ENCODE results near the gene BMAL1.

GRCh38 chr11:13354335-13354734, 76.7 kb downstream of the BMAL1 start:
- TF ChIP-seq PATZ1 (CRISPR knock-in tag; IDR thresholded peaks at IDR 0.05; ENCODE audit: borderline replicate concordance) = no peak
- TF ChIP-seq POU6F1 (CRISPR knock-in tag; IDR thresholded peaks at IDR 0.05; ENCODE audit: borderline replicate concordance, low read depth) = no peak
- no peak for TF ChIP-seq ISL1 (CRISPR knock-in tag; IDR thresholded peaks at IDR 0.05)
- TF ChIP-seq RARB (CRISPR knock-in tag; IDR thresholded peaks at IDR 0.05) = no peak
- TF ChIP-seq PPARA (CRISPR knock-in tag; IDR thresholded peaks at IDR 0.05; ENCODE audit: borderline replicate concordance) = no peak
- no peak for TF ChIP-seq ARNTL (CRISPR knock-in tag; IDR thresholded peaks at IDR 0.05; ENCODE audit: borderline replicate concordance, low read depth)
- TF ChIP-seq OSR1 (CRISPR knock-in tag; IDR thresholded peaks at IDR 0.05) = no peak
- no peak for TF ChIP-seq ZFP30 (CRISPR knock-in tag; IDR thresholded peaks at IDR 0.05)
- no peak for TF ChIP-seq GLIS3 (CRISPR knock-in tag; IDR thresholded peaks at IDR 0.05)
- TF ChIP-seq ZNF70 (CRISPR knock-in tag; IDR thresholded peaks at IDR 0.05) = no peak
